NAMALWA (cell line): ENCODE results near the gene ENTHD1.
"Not testable (repeated sequence)": the region's sequence is repeated elsewhere in the genome, so short reads cannot be mapped to it uniquely, and the experiment has no call there.

ENCODE experiments used
- DNase-seq: peaks from one replicate; pipeline ENCODE4 v3.0.0-alpha.2; 2015; ENCODE audit warnings: low spot score

The ENTHD1 gene

DNA sequence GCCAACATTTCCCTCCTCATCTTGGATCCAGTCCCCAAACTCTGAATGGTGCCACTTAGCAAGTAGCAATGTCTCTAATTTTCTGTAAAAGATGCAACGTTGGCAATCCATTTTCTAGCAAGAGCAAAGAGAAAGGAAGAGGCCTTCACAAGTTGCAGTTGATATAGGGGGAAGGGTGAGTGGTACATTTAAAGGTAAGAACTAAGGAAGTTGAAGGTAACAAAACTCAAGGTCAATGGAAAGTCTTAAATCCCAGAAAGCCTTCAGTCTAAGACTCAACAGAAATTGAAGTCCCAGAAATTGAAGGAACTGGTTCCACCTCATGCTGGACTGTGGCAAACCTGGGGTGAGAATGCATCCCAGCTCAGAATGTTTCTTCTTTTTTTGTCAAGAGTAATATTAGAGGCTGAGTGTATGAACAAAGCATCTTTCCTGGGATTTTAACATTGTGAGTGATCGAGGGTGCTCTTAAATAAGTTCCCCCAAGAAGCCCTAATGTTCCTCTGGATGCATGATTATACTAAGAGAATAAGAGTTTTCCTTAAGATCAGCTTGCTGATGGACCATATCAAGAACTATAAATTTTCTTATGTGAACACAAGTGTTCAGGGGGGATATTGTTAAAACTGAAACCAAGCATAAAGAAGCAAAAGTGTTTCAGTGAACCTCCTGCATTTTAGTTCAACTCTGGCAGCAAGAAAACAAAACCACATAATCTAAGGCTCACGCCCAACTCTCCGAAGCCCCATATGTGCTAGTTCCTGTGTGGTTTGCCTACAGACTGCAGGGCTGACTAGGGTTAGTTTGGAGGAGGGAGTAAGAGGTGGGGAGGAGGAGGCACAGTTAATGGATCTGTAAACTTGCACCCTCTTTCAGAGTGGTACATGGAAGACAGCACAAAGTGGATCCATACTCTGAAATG lies 7.0 kb upstream of the ENTHD1 start, which contains the start of gene GRAP2:
TSS of gene GRAP2 (plus strand) at position 779 of the 922 bp plus-strand sequence. CDS start 46,023 bp downstream, outside the sequence.
- peak; percentile 29 for DNase-seq

- peak; percentile 78 for DNase-seq
These were observed 5.4 kb upstream of the ENTHD1 start for GRCh38 chr22:39898997-39899396.

GRCh38 chr22:39897841-39898240 lies 4.3 kb upstream of the ENTHD1 start:
- no peak for DNase-seq

- no peak for DNase-seq
These were observed 2.9 kb upstream of the ENTHD1 start for GRCh38 chr22:39896313-39896996.

DNA sequence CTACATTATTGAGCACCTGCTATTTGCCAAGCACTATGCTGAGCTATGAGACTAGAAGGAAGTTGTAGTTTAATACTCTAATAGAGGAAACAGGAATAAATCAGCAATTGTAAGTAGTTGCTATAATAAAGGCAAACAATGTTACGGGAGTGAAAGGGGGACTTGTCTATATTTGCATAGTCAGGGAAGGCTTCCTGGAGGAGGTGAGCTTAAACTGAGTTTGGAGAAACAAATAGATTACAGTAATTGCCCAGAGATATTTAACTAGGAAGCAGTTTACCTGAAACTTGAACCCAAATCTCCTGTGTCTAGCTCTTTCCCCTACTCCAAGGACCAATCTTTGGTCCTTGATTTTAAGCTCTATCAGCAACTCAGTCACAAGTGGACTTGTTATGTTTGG lies 2.1 kb upstream of the ENTHD1 start:
- no peak for DNase-seq

DNA sequence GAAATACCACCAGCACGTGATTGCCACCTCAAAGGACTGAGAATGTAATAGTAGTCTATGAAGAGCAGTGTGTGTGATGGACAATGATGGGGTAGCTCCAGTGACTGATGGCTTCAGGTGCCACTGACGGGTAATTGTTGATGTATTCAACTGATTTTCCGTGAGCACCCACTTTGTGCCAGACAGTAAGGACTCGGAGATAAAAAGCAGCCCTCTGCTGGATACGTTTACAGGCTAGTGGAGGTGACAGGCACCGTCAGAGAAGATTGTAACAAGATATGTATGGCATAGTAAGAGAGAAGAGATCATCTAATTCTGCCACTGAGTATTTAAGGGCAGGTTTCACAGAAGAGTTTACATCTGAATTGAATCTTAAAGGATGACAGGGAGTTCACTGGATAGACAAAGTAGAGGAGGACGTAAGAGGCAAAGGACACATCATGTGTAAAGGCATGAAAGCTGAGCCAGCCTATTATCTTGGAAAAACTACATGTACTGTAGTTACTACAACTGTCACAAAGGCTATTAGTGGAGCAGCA lies 1.1 kb upstream of the ENTHD1 start:
- DNase-seq, result no peak

DNA sequence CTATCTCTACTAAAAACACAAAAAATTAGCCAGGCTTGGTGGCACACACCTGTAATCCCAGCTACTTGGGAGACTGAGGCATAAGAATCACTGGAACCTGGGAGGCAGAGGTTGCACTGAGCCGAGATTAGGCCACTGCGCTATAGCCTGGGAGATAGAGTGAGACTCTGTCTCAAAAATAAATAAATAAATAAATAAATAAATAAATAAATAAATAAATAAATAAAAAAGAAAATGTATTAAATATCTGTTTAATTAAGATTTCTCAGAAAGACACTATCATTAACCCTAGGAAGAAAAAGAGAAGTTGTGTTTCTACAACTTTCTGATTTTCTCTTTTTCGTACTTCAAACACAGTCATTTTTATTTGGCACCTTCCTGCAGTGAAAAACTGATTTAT lies 3.6 kb downstream of the ENTHD1 start:
- not testable (repeated sequence) for DNase-seq

- no peak for DNase-seq
These were observed 10.5 kb downstream of the ENTHD1 start for GRCh38 chr22:39883057-39883456.

DNA sequence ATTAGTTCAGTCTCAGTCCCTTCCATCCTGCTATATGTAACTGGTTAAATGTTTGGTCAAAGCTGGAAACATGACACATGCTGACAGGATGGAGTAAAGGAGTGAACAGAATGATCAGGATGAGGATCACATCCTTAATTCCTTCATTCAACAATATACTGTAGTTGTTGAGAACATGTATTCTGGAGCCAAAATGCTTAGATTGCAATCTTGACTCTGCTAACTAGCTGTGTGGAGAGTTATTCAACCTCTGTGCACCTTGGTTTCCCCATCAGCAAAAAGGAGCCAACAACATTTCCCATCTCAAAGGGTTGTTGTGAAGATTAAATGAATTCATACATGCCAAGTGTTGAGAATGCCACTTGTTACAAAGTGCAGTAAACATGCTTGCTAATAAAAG lies 12.8 kb downstream of the ENTHD1 start:
- no peak for DNase-seq

DNA sequence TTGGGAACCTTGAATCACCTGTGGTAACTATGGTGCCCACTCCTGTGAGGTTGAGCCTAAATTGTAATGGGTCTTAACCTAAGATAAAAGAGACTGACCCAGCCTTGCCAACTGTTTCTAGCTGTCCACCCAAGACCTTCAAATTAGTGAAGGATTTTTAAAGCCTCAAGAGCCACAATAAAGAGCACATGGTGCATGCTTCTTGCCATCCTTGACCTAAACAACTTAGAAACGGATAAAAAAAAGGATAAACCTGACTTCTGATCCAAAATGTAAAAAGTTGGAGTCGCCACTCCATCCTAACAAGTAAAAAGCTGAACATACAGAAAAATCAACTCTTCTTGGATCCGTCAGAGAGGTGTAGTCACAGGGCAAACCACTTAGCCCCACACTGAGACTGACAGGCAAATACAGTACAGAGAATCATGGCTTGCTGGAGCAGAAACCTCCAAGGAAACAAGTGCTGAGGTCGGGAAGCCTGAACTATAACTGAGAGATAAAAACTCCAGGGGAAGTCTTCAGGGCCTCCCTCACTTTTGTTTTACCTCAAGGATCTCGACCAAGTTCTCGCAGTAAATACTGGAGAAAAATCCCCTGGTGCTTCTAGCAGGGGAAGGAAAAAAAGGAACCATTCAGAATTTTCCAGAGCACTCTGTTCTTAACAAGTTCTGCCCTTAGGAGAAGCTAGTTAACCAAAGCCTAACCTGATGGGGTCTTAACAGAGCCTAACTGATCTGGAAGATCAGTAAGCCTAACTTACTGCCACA lies 16.3 kb downstream of the ENTHD1 start:
- DNase-seq, result no peak

- DNase-seq, result not testable (repeated sequence)
These were observed 18.2 kb downstream of the ENTHD1 start for GRCh38 chr22:39875176-39875885.

GRCh38 chr22:39873965-39874364 lies 19.6 kb downstream of the ENTHD1 start:
- DNase-seq, result no peak

GRCh38 chr22:39872548-39872947 lies 21.0 kb downstream of the ENTHD1 start:
- no peak for DNase-seq

DNA sequence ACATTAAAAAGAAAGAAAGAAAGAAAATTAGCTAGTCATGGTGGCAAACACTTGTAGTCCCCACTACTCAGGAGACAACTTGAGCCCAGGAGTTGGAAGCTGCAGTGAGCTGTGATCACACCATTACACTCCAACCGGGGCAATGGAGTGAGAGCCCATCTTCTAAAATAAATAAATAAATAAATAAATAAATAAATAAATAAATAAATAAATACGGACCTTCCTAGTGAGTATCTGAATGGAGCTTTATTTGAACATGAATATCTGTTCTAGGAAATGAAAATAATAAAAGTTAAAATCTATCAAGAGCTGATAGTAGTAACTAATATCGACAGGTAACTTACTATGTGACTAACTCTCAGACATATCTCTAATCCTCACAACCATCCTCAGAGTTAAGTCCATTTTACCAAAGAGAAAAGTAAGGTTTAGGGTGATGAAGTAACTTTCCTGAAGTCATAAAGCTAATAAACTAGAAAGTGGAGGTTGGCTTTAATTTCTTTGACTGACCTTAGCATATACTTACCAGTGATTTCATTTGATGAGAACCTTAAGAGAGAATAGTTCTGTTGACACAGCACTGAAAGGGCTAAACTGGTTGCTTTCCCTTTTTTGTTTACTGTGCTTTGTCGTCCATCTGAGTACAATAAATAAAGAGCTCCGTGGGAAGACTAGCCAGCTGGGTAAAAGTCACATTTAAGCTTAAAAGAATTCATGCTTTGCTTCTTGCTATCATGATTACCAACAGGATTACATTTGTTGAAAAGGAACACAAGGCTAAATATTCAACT lies 22.4 kb downstream of the ENTHD1 start:
- DNase-seq, result no peak

GRCh38 chr22:39869797-39870196 lies 23.8 kb downstream of the ENTHD1 start:
- not testable (repeated sequence) for DNase-seq

DNA sequence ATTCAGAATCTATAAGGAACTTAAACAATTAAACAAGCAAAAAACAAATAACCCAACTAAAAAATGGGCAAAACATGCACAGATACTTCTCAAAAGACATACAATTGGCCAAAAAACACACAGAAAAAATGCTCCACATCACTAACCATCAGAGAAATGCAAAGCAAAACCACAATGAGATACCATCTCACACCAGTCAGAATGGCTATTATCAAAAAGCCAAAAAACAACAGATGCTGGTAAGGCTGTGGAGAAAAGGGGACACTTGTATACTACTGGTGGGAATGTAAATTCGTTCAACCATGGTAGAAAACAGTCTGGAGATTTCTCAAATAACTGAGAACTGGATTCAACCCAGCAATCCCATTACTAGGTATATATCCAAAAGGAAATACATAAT lies 24.8 kb downstream of the ENTHD1 start:
- DNase-seq, result peak; percentile 4

DNA sequence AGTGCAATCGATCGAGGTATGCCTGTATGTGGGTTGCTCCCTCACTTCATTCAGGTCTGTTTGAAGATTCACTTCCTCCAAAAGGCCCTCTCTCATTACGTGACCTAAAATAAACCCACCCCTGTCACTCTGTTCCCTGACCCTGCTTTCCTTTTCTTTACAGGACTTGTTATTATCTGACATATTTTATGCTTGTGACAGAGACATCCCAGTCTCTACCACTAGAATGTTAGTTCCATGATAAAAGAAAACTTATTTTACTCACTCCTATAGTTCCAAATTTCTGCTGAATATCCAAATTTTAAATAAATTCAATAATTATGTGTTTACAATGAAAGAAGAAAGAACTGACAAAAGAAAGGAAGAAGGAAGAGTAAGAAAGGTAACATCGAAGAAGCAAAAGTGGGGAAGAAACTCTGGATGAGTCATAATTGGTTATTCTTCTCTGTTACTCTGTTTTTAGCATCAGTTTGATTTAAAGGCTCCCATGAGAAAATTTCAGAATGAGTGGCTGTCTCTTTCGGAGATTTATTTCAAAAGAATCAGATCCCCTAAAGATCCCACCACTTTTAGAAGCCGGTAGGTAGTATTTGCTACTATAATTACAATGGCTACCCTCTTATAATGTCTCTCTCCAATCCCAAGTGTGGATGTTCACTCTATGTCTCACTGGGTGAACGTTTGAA lies 33.5 kb downstream of the ENTHD1 start:
- no peak for DNase-seq

DNA sequence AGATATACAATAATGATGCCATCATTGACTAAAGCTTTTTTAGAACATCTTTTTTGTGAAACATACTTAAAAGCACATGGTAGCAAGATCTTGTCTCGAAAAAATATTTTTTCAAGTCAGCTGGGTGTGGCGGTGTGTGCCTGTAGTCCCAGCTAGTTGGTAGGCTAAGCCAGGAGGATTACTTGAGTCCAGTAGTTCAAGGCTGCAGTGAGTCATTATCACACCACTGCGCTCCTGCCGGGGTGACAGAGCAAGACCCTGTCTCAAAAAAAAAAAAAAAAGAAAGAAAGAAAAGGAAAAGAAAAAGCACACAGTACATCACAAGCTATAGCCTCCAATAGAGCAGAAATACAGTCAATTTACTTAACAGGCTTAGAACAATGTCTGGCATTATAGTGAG lies 37.0 kb downstream of the ENTHD1 start:
- DNase-seq, result no peak

DNA sequence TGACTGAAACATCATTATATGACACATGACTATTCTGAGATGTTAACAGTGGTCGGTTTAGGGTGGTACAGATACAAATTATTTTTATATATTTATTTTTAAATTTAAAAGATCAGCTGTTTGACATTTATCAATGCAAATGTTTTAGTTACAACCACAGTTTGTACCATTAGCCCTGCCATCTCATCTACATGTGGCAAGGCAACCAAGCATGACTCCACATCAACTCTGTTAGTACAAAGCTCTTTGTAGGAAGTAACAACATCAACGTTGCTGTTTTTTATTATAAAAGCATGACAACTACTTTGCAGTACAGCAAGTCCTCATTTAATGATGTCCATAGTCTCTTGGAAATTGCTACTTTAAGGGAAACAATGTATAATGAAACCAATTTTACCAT lies 40.8 kb downstream of the ENTHD1 start:
- DNase-seq, result no peak
